Pancreas (tissue), 10 donors: ENCODE data around the gene MILR1. TPM values are rescaled to one million over a fixed set of nuclear protein-coding genes. Genes with fewer than 3 reads are reported as not detected.

Experiments
- ATAC-seq, 4 donors: fragments of 200-7000 bp; cut with Tn5 transposase; one replicate each; pipeline versions ENCODE4 v1.8.0 to v1.9.1; 2020; ENCODE audit warnings: mild to moderate bottlenecking in 4 of 4, moderate library complexity in 4 of 4
- DNase-seq, 6 donors: peaks; one replicate each; pipeline ENCODE4 v3.0.0-alpha.2; 2020
- FAIRE-seq: peaks from 2 replicates; lab custom pipeline; 2012; peaks lifted over from hg19 to GRCh38; lab: Jason Lieb, UNC
- H3K27ac ChIP-seq, 4 donors: fragments of 200-600 bp; sonication (generic); 1 replicate in 3 of 4; 2 replicates in 1 of 4; pipeline versions ENCODE4 v1.5.0 to v1.8.0; 2020
- H3K27me3 ChIP-seq, 4 donors: fragments of 200-600 bp; one replicate each; pipeline ENCODE4 v1.8.0; 2021
- H3K36me3 ChIP-seq, 3 donors: fragments of 200-600 bp; sonication (generic) in 1 of 3; one replicate each; pipeline versions ENCODE4 v1.5.0 to v1.8.0; 2020 to 2021
- H3K4me1 ChIP-seq, 3 donors: fragments of 200-600 bp; one replicate each; pipeline ENCODE4 v1.8.0; 2021
- H3K4me3 ChIP-seq, 4 donors: fragments of 200-600 bp; sonication (generic) in 2 of 4; one replicate each; pipeline versions ENCODE4 v1.5.0 to v1.8.0; 2020 to 2021
- H3K9me3 ChIP-seq, 4 donors: fragments of 200-600 bp; one replicate each; pipeline ENCODE4 v1.8.0; 2021
- CTCF ChIP-seq, 4 donors: fragments of 200-600 bp; sonication (generic) in 3 of 4; IDR thresholded peaks; one replicate each; pipeline versions ENCODE4 v1.5.0 to v1.8.0; 2021; ENCODE audit warnings: antibody characterized with exemption in 4 of 4
- WGBS, 2 donors: extraction: QIAGEN DNeasy Blood & Tissue Kit; methylation state at CpG; one replicate each; pipeline ENCODE4 v1.1.7; 2013; 5-methylcytosine and 5-hydroxymethylcytosine counted together
- intact Hi-C, 3 donors: fragments of 100-400 bp; cut with DNase I; formaldehyde crosslinking; loops; one replicate each; pipeline versions ENCODE4 v1.11.1 to v1.14.2; 2022
- polyA plus RNA-seq, 2 donors: library from polyadenylated mRNA; stranded (reverse); fragments of 200-250 nt; gene quantifications; one replicate each; pipeline ENCODE4 v1.2.3, GENCODE V29; 2013
- total RNA-seq, 6 donors: library from RNA; stranded (reverse); fragmentation: NEBNext Ultra II Directional in 4 of 6; extraction: Animal tissue kit (Norgen Biotek cat#: 25700) in 4 of 6; gene quantifications; one replicate each; pipeline versions ENCODE4 v1.2.1 to v1.2.4, GENCODE V29; 2021 to 2023
- donor health status: healthy with polysubstance abuse.
- donor health status: DM: no; HTN: no; CAD: no; lungs with moderate emphysema.
- donor health status: DM: no; HTN: no; CAD: no.
- donor health status: control.
- donor health status: control.
- donor health status: Bipolar disorder and iron deficiency.
- donor health status: DM: yes; HTN: yes; CAD: no.
- donor health status: DM: no; HTN: no; CAD: no.
- donor health status: DM: no; HTN: no; CAD: no.
- donor health status: DM: yes; HTN: yes; CAD: no.

Gene MILR1
- total and polyA plus RNA-seq, 8 donors: 0.51 to 6.3 (median 1.3) TPM

DNA sequence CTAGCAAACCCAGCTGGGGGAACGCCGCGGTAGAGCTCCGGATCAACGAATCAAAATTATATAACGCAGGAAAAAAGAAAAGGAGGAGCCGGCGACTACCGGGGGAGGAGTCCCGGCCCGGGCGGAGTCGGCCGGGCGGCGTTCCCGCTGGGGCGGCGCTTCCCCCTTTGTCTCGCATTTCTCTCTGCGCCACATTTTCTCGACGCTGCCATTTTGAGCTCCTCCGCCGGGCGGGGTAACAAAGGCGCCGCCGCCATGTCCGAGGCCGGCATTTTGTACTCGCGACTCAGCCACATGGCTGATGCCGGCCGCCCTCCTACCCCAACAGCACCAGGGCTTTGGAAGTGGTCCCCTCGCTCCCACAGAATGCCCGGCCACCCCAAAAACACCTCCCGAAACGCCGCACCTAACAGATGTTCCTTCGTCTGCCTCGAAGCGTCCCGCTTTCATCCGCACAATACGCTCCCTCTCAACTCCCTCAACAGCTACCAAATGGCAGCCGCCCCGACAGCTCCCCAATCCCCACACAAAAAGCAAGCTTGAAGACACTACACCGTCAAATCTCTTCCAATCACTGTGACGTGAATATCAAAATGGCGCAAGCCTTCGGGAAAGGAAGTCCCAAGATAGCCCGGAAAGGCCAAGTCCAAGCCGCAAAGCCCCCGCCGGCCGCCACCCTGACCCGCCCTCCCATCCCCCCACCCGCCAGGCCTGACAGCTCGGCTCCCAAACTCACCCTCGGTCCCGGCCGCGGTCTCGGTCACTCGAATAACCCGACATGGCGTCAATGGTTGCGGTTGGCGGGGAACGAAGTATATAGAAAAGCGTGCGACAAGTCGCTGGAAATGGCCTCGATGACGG, 56.7 kb downstream of the MILR1 start:
- no peak for FAIRE-seq
- no peaks in the 10 kb centered on the region for H3K27me3 ChIP-seq
- ATAC-seq: peak; percentile 74 to 82 (median 76)
- 0% methylated on average over 69 to 76 of the region's 76 CpGs for WGBS, 2 donors
- H3K4me1 ChIP-seq: peaks cover 21 to 36% (median 31%) of the 10 kb centered on the region in 3 donors
- no peaks in the 10 kb centered on the region for H3K9me3 ChIP-seq
- peak; percentile 92 to 95 (median 94) for DNase-seq
- intact Hi-C loops: no loop called here
- peak overlapping the region; percentile 68 to 90 (median 82) for H3K4me3 ChIP-seq
- peaks cover 10 to 45% (median 34%) of the 10 kb centered on the region in 3 donors for H3K36me3 ChIP-seq
- TF ChIP-seq CTCF (IDR thresholded peaks at IDR 0.05): no peak
- peak overlapping the region; percentile 99 to 100 (median 100) for H3K27ac ChIP-seq

- H3K27ac ChIP-seq: peak within 1 kb of the TSS; percentile 99 to 100 (median 100)
- no peaks in the 10 kb centered on the region for H3K9me3 ChIP-seq
- no peaks in the 10 kb centered on the region for H3K27me3 ChIP-seq
- no peak for TF ChIP-seq CTCF (IDR thresholded peaks at IDR 0.05)
- 0 to 1% methylated on average over 31 of the region's 31 CpGs for WGBS, 2 donors
- intact Hi-C loops: no loop called here
- H3K4me1 ChIP-seq: peaks cover 21 to 36% (median 31%) of the 10 kb centered on the region in 3 donors
- FAIRE-seq (no peak), ATAC-seq (peak; percentile 78 to 88 (median 82)), DNase-seq (peak; percentile 97 to 99 (median 98))
- H3K36me3 ChIP-seq: peaks cover 8 to 45% (median 28%) of the 10 kb centered on the region in 3 donors
- H3K4me3 ChIP-seq: peak within 1 kb of the TSS; percentile 68 to 90 (median 82)
These were observed 57.3 kb downstream of the MILR1 start, which contains the start of gene DDX5 for GRCh38 chr17:64506201-64506575. Gene DDX5, minus strand, starts transcription at chr17:64506289. Its CDS starts 170 bp downstream, at chr17:64506119.

- intact Hi-C loops: no loop called here
- no peaks in the 10 kb centered on the region for H3K27me3 ChIP-seq
- WGBS, 2 donors: 0% methylated on average over 70 to 77 of the region's 77 CpGs
- peak within 1 kb of the TSS; percentile 99 to 100 (median 100) for H3K27ac ChIP-seq
- no peak for FAIRE-seq
- no peaks in the 10 kb centered on the region for H3K9me3 ChIP-seq
- TF ChIP-seq CTCF (IDR thresholded peaks at IDR 0.05): no peak
- peak; percentile 87 to 94 (median 92) for DNase-seq
- H3K36me3 ChIP-seq: peaks cover 3 to 45% (median 22%) of the 10 kb centered on the region in 3 donors
- peaks cover 21 to 35% (median 31%) of the 10 kb centered on the region in 3 donors for H3K4me1 ChIP-seq
- peak within 1 kb of the TSS; percentile 68 to 90 (median 82) for H3K4me3 ChIP-seq
- peak; percentile 66 to 80 (median 74) for ATAC-seq
These were observed 57.9 kb downstream of the MILR1 start, which contains the start of gene CEP95 for GRCh38 chr17:64506576-64507412. Gene CEP95, plus strand, starts transcription at chr17:64506977. Its CDS starts 121 bp downstream, at chr17:64507098.

- peak overlapping the region; percentile 99 to 100 (median 100) for H3K27ac ChIP-seq
- H3K36me3 ChIP-seq: peaks cover 2 to 44% (median 19%) of the 10 kb centered on the region in 3 donors
- intact Hi-C loops: no loop called here
- H3K27me3 ChIP-seq: no peaks in the 10 kb centered on the region
- FAIRE-seq (no peak), DNase-seq (peak in 4 of 6 donors; percentile 21 to 31 (median 27)), ATAC-seq (peak; percentile 13 to 44 (median 33))
- TF ChIP-seq CTCF (IDR thresholded peaks at IDR 0.05): no peak
- peak overlapping the region; percentile 68 to 90 (median 82) for H3K4me3 ChIP-seq
- peaks cover 21 to 31% (median 29%) of the 10 kb centered on the region in 3 donors for H3K4me1 ChIP-seq
- WGBS, 2 donors: 0 to 1% methylated on average over 13 of the region's 13 CpGs
- no peaks in the 10 kb centered on the region for H3K9me3 ChIP-seq
These were observed 58.5 kb downstream of the MILR1 start for GRCh38 chr17:64507413-64507782.
